Raji (cell line): ENCODE measurements around the gene JPH2.

ENCODE experiments used
- POLR2A ChIP-seq: IDR thresholded peaks from 2 replicates; pipeline ENCODE4 v1.6.1; 2011; ENCODE audit warnings: low read depth, low read length, control low read depth; ENCODE audit not compliant: insufficient read depth

The JPH2 gene

DNA sequence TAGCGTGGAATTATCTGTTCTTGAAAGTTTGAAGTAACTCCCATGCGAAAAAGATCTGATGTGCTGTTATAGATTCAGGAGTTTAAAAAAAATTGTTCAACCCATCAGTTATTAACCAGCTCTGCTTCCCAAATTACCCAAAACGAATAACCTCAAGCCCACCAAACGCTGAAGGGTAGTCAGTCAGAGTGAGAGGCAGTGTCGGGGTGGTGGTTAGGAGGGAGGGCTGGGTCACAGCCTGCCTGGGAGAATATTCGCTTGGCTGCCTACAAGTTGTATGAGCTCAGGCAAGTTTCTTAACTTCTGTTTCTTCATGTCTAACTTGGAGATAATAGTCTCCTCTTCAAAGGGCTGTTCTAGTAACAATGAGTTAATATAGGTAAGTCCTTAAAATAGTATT is 114.6 kb downstream of the JPH2 start:
- TF ChIP-seq POLR2A: no peak

- TF ChIP-seq POLR2A: no peak
These were observed 115.4 kb downstream of the JPH2 start for GRCh38 chr20:44071526-44072111.

DNA sequence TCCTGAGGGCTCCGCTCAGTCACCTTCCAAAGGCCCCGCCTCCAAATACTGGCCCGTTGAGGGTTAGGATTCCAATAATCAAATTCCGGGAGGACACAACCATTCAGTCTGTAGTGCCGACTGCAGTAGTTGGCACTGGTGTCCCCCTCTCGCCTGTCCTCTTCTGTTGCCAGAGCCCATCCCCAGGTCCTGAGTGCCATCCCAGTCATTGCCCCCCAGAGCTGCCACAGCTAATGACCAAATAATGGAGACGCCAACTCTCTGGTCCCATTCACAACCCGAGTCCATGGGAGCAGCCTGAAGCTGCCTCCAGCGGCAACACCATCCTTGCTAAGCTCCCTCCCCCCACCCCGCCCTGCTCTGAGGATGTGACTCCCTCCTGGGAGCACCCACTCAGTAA is 115.9 kb downstream of the JPH2 start:
- no peak for TF ChIP-seq POLR2A

DNA sequence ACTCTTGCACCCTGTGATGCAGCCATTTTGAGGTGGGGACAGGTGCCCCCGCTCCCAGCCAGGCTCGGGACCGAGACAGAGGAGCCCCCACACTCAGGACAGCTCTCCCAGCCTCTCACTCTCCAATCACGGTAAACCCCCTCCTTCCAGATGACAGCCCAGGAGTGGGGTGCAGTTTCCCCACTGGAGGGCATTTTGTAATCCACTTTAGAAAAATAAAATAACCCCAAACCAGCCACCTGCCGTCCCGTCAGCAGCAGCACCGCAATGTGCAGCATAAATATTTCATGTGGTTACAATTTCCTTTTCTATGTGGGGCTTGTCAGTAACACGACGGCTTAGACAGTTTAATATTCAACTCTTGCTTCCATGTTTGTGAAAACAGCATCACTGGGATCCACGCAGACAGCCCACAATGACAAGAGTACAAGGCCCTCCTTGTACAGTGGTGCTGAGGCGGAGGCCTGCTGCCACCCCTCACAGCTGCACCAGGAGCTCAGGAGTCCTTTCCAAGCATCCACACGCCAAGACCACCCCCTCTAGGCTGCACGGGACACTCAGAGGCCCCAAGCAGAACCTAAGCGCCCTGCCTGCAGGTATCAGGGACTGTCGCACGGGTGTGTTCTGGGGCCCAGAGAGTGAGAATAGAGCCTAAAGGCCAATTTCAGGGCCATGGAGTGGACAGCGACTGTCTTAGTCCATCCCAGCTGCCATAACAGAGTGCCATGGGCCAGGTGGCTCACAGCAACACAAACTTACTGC is 116.7 kb downstream of the JPH2 start:
- TF ChIP-seq POLR2A: no peak

DNA sequence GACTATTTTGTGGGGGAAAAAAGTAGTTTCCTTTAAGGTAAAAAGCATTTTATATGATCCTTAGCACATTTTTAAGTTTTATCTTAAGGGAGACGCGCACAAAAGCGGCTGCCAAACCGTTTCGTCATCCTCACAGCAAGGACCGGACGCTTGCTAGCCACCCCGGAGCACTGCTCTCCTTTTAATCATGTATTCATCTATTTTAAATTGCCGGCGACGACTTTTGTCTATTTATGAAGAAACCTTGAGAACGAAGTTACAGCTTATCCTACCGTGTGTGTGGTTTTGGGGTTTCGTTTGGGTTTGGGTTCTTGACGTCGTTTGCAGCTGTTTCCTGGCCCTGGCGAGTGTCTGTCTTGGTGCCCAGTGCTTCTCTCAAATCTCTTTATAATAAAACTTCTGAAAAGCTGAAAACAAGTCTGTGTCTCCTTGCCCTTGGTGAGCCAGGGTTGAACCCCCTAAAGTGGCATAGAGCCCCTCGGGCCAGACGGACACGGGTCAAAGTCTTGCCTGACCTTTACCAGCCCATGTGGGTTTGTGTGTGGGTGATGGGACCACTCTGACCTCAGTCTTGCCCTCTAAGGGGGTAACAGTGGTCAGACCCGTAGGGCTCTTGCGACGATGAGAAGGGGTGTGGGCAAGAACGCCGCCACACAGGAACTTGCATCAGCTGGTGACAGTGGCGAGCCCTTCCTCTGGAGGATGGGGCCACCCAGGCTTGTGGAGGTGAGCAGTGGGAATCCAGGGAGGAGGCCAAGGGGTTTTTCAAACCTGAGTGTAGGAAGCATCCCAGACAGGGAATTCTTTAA is 117.6 kb downstream of the JPH2 start:
- no peak for TF ChIP-seq POLR2A

- TF ChIP-seq POLR2A: no peak
These were observed 118.4 kb downstream of the JPH2 start for GRCh38 chr20:44068316-44069201.

DNA sequence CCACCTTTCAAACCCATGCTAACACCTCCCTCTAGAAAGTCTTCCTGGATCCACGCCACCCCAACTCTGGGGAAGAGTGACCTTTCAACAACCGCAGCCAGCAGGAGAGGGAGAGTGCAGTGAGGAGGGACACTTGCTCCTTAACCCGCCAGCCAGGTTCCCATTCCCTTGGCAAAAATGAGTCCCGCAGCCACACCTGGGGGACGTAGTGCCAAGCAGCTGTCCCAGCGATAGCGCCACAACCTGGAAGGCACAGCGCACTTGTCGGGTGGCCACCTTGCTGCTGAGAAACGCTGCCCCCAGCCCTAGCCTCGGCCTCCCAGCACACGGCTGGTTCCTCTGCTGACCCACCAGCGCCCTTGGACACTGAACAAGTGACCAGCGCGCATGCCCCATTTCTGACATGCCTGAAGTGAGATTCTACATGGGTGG is 119.3 kb downstream of the JPH2 start:
- no peak for TF ChIP-seq POLR2A

GRCh38 chr20:44066645-44067606 is 120.1 kb downstream of the JPH2 start:
- TF ChIP-seq POLR2A: no peak

DNA sequence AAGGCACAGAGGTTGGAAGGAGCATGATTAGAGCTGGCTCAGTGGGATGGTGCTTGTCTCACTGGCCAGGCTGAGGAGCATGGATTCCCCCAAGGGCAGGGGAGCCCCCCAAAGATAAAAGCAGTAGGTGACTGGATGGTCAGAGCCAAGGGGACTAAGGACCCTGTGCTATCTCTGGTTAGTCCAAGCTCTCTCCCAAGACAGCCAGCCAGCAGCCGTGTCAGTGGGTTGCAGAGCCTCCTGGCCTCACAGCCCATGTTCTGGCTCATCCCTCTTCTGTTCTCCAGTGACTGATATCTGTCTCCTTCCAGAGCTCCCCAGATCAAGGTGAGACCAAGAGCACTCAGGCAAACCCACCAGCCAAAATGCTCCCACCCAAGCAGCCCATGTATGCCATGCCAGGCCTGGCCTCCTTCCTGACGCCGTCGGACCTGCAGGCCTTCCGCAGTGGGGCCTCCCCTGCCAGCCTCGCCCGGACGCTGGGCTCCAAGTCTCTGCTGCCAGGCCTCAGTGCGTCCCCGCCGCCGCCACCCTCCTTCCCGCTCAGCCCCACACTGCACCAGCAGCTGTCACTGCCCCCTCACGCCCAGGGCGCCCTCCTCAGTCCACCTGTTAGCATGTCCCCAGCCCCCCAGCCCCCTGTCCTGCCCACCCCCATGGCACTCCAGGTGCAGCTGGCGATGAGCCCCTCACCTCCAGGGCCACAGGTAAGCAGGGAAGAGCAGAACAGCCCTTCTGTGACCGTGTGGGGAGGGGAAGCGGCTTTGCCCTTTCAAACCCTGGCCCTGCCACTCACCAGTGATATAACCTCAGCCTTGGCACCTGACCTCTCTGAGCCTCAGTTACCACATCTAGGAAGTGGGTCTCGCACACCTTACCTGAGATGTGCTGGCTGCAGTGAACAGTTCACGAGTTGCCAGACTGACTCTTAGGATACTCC is 121.3 kb downstream of the JPH2 start:
- TF ChIP-seq POLR2A: no peak

DNA sequence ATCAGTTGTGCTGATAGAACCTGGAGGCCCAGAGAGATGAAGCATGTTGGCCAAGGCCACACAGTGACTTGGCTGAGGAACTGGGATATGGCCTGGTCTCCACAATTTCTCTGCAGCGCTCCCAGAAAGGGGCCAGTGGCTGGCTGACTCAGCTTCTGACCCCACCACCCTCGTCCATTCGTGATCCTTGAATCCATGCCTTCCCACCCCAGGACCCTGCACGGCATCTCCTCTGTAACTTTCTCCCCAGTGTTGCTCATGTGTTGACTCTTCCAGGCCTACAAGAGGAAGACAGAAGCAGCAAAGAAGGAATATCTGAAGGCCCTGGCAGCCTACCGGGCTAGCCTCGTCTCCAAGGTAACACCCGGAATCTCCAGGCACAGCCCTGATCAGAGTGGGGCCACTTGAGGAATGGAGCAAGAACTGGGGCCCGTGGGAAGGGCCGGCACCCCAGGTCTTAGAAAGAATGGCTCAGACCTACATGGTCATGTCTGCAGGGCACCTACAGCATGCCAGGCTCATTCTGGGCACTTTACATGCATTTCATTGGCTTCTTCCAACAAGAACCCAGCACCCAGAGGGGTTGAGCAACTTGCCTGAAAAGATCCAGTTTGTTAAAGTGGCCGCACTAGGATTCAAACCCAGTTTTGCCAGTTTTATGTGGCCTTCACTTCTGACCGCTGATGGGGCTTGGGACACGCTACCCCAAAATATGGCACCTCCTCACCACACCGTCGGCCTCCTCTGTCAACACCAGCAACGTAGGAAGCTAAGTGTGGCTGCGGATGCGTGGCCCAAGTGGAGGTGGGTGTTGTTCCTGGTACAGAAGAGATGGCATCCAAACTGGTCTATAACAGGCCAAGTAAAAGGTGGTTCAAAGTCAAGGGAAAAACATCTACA is 122.2 kb downstream of the JPH2 start:
- TF ChIP-seq POLR2A: no peak
